Hepatocyte (in vitro differentiated cells): Measurements from ENCODE around the gene ZC3H13. TPM values are rescaled to one million over a fixed set of nuclear protein-coding genes. Genes with fewer than 3 reads are reported as not detected.

Source experiments
- DNase-seq: peaks from one replicate; pipeline ENCODE4 v3.0.0-alpha.2; 2016; ENCODE audit warnings: low spot score
- H2AFZ ChIP-seq: fragments of 200-600 bp; sonication (generic); 2 replicates; pipeline ENCODE4 v1.6.0; 2016; ENCODE audit warnings: antibody characterized with exemption, mild to moderate bottlenecking
- H3K27ac ChIP-seq: fragments of 200-600 bp; sonication (generic); 2 replicates; pipeline ENCODE4 v1.5.1; 2016; ENCODE audit warnings: mild to moderate bottlenecking
- H3K27me3 ChIP-seq: fragments of 200-600 bp; sonication (generic); 2 replicates; pipeline ENCODE4 v1.6.1; 2016
- H3K36me3 ChIP-seq: fragments of 200-600 bp; sonication (generic); replicated peaks from 2 replicates; pipeline ENCODE4 v1.5.1; 2016; ENCODE audit warnings: low read depth; ENCODE audit not compliant: insufficient read depth
- H3K4me1 ChIP-seq: fragments of 200-600 bp; sonication (generic); 2 replicates; pipeline ENCODE4 v1.5.1; 2016; ENCODE audit warnings: mild to moderate bottlenecking, moderate library complexity; ENCODE audit not compliant: insufficient read depth
- H3K4me2 ChIP-seq: fragments of 200-600 bp; sonication (generic); 2 replicates; pipeline ENCODE4 v1.6.0; 2016
- H3K4me3 ChIP-seq: fragments of 200-600 bp; sonication (generic); 2 replicates; pipeline ENCODE4 v1.5.1; 2016; ENCODE audit warnings: mild to moderate bottlenecking
- H3K79me2 ChIP-seq: fragments of 200-600 bp; sonication (generic); 2 replicates; pipeline ENCODE4 v1.6.0; 2017; ENCODE audit warnings: mild to moderate bottlenecking
- H3K9me2 ChIP-seq: fragments of 200-600 bp; sonication (generic); replicated peaks from 2 replicates; pipeline ENCODE4 v1.6.0; 2017; ENCODE audit warnings: mild to moderate bottlenecking; ENCODE audit not compliant: insufficient read depth
- H3K9me3 ChIP-seq: fragments of 200-600 bp; sonication (generic); 2 replicates; pipeline ENCODE4 v1.5.1; 2016; ENCODE audit warnings: low read depth, mild to moderate bottlenecking
- H4K20me1 ChIP-seq: fragments of 200-600 bp; sonication (generic); 2 replicates; pipeline ENCODE4 v1.6.0; 2016; ENCODE audit warnings: mild to moderate bottlenecking; ENCODE audit not compliant: insufficient read depth, poor library complexity, severe bottlenecking
- EZH2 ChIP-seq: fragments of 200-600 bp; sonication (generic); IDR thresholded peaks from 2 replicates; pipeline ENCODE4 v1.6.1; 2016; ENCODE audit warnings: antibody characterized with exemption, mild to moderate bottlenecking, borderline replicate concordance
- EZH2phosphoT487 ChIP-seq: fragments of 200-600 bp; sonication (generic); IDR thresholded peaks from one replicate; pipeline ENCODE4 v1.6.1; 2018; ENCODE audit warnings: antibody characterized with exemption, mild to moderate bottlenecking, low read depth, moderate library complexity; ENCODE audit not compliant: unreplicated experiment, severe bottlenecking
- WGBS: methylation state at CpG from one replicate; pipeline ENCODE4 v1.1.6; 2016; ENCODE audit warnings: low lambda C conversion rate; ENCODE audit errors: missing lambda C conversion rate; 5-methylcytosine and 5-hydroxymethylcytosine counted together
- polyA plus RNA-seq: library from polyadenylated mRNA; unstranded; fragments of >200 nt; fragmentation: Nextera tagmentation; extraction: Ambion mirVana; gene quantifications from 2 replicates; pipeline ENCODE4 v1.2.1, GENCODE V29; 2016
- total RNA-seq: library from RNA; depleted of rRNA; stranded (reverse); fragments of >200 nt; gene quantifications from 2 replicates; pipeline ENCODE4 v1.2.3, GENCODE V29; 2014
- TF ChIP-seq, protein P1 (sequence below): fragments of 200-600 bp; sonication (generic); IDR thresholded peaks from 2 replicates; pipeline ENCODE4 v1.5.1; 2016; ENCODE audit warnings: antibody characterized with exemption, mild to moderate bottlenecking; ENCODE audit not compliant: poor library complexity

ZC3H13 gene
- total and polyA plus RNA-seq, 2 experiments from 2014 or later, result 15.2 to 45.2 TPM

DNA sequence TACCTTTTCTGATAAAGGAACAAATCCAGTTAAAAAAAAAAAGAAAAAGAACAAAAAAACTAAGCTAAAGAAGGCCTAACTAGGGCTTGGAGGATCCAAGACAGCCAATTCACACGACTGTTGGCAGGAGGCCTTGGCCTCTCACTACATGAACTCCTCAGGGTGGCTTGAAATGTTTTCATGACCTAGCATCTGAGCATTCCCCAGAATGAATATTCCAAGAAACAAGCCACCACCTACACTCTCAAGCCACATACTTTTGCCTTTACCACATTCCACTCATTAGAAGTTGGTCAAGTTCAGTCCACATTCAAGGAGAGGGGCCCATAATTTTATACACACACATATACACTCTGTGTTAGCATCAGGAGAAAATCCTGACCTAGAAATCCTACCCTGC lies 103.4 kb downstream of the ZC3H13 start:
- H3K9me2 ChIP-seq, result no peaks in the 10 kb centered on the region
- H3K27ac ChIP-seq, result no peak overlapping the region
- H3K4me1 ChIP-seq, result no peaks in the 10 kb centered on the region
- no peaks in the 10 kb centered on the region for H3K79me2 ChIP-seq
- no peaks in the 10 kb centered on the region for H3K36me3 ChIP-seq
- no peak for DNase-seq
- no peak overlapping the region for H3K4me3 ChIP-seq
- no peak overlapping the region for H2AFZ ChIP-seq
- H3K9me3 ChIP-seq, result no peaks in the 10 kb centered on the region
- no peaks in the 10 kb centered on the region for H4K20me1 ChIP-seq
- TF ChIP-seq EZH2phosphoT487, result no peak
- TF ChIP-seq, protein P1, sequence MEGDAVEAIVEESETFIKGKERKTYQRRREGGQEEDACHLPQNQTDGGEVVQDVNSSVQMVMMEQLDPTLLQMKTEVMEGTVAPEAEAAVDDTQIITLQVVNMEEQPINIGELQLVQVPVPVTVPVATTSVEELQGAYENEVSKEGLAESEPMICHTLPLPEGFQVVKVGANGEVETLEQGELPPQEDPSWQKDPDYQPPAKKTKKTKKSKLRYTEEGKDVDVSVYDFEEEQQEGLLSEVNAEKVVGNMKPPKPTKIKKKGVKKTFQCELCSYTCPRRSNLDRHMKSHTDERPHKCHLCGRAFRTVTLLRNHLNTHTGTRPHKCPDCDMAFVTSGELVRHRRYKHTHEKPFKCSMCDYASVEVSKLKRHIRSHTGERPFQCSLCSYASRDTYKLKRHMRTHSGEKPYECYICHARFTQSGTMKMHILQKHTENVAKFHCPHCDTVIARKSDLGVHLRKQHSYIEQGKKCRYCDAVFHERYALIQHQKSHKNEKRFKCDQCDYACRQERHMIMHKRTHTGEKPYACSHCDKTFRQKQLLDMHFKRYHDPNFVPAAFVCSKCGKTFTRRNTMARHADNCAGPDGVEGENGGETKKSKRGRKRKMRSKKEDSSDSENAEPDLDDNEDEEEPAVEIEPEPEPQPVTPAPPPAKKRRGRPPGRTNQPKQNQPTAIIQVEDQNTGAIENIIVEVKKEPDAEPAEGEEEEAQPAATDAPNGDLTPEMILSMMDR, result no peak
- no peak for TF ChIP-seq EZH2
- H3K4me2 ChIP-seq, result no peak overlapping the region
- WGBS, result 96% methylated on average over 1 of the region's 1 CpG
- H3K27me3 ChIP-seq, result no peaks in the 10 kb centered on the region

DNA sequence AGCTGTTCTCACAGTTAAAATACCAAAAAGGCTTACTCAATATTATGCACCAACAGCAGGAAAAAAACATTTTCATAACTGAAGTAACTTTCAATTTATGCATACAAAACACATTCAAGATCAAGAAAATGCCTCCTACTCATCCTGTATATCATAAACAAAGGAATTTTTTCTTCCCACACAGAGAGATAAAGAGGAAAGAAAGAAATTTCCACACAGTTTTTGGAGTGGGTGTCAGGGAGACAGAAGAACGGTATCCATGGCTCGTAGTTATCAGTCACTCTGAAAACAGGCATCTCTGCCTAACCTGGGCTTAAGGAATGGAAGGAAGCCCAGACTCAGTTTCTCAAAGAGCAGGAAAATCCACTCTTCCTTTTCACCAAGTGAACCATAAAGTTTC lies 108.6 kb downstream of the ZC3H13 start:
- H2AFZ ChIP-seq, result no peak overlapping the region
- no peak for DNase-seq
- no peak overlapping the region for H3K27ac ChIP-seq
- H3K79me2 ChIP-seq, result no peaks in the 10 kb centered on the region
- no peaks in the 10 kb centered on the region for H4K20me1 ChIP-seq
- H3K36me3 ChIP-seq, result no peaks in the 10 kb centered on the region
- no peaks in the 10 kb centered on the region for H3K27me3 ChIP-seq
- no peak overlapping the region for H3K4me2 ChIP-seq
- 61% methylated on average over 2 of the region's 2 CpGs for WGBS
- TF ChIP-seq EZH2phosphoT487 (no peak), EZH2 (no peak)
- TF ChIP-seq, protein P1, result no peak
- H3K4me3 ChIP-seq, result no peak overlapping the region
- H3K4me1 ChIP-seq, result no peaks in the 10 kb centered on the region
- H3K9me3 ChIP-seq, result no peaks in the 10 kb centered on the region
- H3K9me2 ChIP-seq, result no peaks in the 10 kb centered on the region

DNA sequence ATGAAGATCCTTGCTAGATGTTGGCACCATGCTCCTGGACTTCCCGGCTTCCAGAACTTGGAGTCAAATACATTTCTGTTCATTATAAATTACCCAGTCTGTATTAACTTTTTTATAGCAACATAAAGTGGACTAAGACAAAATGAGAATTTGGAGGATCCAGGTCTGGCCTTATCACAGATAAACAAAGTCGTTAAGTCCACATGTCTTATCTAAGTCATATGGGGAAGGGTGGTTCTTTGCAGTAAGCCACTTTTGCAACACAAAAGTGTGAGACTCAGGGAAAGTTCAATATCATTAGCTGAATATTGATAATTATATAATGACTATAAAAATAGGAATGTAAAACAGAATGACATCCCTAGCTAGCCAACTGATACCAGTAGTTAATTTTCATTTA lies 109.4 kb downstream of the ZC3H13 start:
- 51% methylated on average over 2 of the region's 2 CpGs for WGBS
- Histone ChIP-seq H3K79me2 (no peaks in the 10 kb centered on the region), H3K4me1 (no peaks in the 10 kb centered on the region), H3K27ac (no peak overlapping the region), H3K27me3 (no peaks in the 10 kb centered on the region), H3K9me2 (no peaks in the 10 kb centered on the region), H4K20me1 (no peaks in the 10 kb centered on the region), H3K36me3 (no peaks in the 10 kb centered on the region), H3K4me2 (no peak overlapping the region), H2AFZ (no peak overlapping the region), H3K9me3 (no peaks in the 10 kb centered on the region), H3K4me3 (no peak overlapping the region)
- no peak for TF ChIP-seq EZH2phosphoT487
- TF ChIP-seq, protein P1, result no peak
- no peak for TF ChIP-seq EZH2
- no peak for DNase-seq

DNA sequence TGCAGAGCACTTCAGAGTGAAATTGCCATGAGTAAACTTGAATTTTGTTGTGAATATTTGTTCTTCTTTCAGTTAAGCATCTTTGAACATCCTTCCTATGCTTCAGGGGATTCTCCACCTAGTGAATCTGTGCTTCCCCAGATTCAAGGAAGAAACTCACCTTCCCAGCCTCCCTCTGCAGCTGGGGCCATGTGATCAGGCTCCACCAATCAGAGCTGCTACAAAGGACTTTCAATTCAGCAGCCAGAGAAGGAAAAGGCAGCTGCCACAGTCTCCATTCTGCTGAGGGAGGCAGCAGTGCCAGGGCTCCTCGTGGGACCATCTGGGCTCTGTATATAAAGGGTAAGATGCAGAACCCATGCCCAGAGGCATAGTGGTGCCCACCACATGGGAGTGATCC lies 111.3 kb downstream of the ZC3H13 start:
- H3K4me1 ChIP-seq, result no peaks in the 10 kb centered on the region
- no peaks in the 10 kb centered on the region for H4K20me1 ChIP-seq
- peaks cover 1% of the 10 kb centered on the region for H3K27me3 ChIP-seq
- no peaks in the 10 kb centered on the region for H3K36me3 ChIP-seq
- no peaks in the 10 kb centered on the region for H3K9me3 ChIP-seq
- no peak overlapping the region for H3K4me2 ChIP-seq
- H3K79me2 ChIP-seq, result no peaks in the 10 kb centered on the region
- no peak for TF ChIP-seq EZH2
- no peak for TF ChIP-seq EZH2phosphoT487
- 83% methylated on average over 1 of the region's 1 CpG for WGBS
- H3K9me2 ChIP-seq, result no peaks in the 10 kb centered on the region
- H3K4me3 ChIP-seq, result no peak overlapping the region
- DNase-seq, result no peak
- no peak overlapping the region for H3K27ac ChIP-seq
- H2AFZ ChIP-seq, result no peak overlapping the region
